HG03175 (cell line): ENCODE data around the gene RAB34.
A peak's percentile ranks its signal among the peaks of the same experiment; 100 is the strongest.
"Not testable (repeated sequence)": the region's sequence is repeated elsewhere in the genome, so short reads cannot be mapped to it uniquely, and the experiment has no call there.

ENCODE experiments used
- ATAC-seq: cut with Tn5 transposase; IDR thresholded peaks from one replicate; pipeline ENCODE4 v1.9.1; 2021; ENCODE audit warnings: mild to moderate bottlenecking, moderate library complexity; ENCODE audit not compliant: unreplicated experiment

Gene RAB34

DNA sequence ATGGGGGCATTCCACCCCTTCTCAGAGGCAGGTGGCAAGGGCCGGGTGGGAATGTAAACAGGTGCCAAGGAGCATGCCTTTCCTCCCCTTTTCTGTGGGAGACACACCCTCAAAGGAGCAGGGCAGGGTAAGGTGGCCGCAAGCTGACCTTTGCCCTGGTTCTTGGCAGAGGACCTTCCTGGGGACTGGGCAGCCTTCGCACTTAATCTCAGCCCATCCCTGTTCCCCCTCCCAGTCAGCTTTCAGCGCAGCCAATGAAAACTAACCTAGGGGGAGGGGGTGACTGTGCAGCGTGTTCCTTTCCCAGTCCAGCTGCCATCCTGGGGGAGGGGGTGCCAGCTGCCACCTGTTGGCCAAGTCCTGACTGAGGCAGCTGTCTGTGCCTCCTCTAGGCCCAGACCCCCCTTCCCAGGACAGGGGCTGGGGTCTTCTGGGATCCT lies 29.0 kb upstream of the RAB34 start:
- no peak for ATAC-seq

DNA sequence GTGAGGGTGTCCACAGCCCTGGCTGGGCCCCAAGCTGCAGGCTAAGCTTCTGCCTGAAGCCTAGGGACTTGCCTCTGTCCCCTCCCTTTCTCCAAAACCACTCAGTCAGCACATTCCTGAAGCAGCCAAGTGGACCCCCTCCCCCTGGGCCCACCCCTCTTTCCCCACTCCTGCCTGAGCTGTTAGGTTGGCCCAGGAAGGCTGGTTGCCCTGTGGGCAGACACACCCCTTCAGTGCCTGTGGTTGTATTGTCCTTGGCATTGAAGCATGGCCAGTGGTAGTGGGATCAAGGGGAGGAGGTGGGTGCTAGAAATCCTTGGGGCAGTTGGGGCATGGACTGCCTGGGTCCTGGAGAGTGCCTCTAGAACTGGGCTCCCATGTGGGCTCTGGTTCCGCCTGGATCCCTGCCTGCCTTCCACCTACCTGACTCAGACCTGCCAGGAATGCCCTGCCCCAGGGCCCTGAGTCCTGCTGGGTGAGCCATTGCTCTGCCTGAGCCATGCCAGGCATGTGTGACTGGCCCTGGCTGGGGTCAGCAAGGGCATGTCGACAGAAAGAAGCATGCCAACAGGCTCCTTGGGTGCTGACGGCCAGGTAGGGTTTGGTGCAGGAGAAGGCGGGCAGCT lies 28.2 kb upstream of the RAB34 start:
- ATAC-seq: no peak

GRCh38 chr17:28744972-28745785 lies 27.5 kb upstream of the RAB34 start:
- no peak for ATAC-seq

GRCh38 chr17:28744104-28744971 lies 26.7 kb upstream of the RAB34 start:
- peak; percentile 33 for ATAC-seq

- peak; percentile 72 for ATAC-seq
Observed at GRCh38 chr17:28743243-28744103, 25.8 kb upstream of the RAB34 start, which contains the start of gene TRAF4. Gene TRAF4, plus strand, starts transcription at chr17:28744011. Its CDS starts 102 bp downstream, at chr17:28744113.

GRCh38 chr17:28741358-28742349 lies 24.0 kb upstream of the RAB34 start:
- no peak for ATAC-seq

- ATAC-seq: no peak
Observed at GRCh38 chr17:28740406-28741357, 23.0 kb upstream of the RAB34 start.

GRCh38 chr17:28738680-28739384 lies 21.2 kb upstream of the RAB34 start:
- ATAC-seq: no peak

DNA sequence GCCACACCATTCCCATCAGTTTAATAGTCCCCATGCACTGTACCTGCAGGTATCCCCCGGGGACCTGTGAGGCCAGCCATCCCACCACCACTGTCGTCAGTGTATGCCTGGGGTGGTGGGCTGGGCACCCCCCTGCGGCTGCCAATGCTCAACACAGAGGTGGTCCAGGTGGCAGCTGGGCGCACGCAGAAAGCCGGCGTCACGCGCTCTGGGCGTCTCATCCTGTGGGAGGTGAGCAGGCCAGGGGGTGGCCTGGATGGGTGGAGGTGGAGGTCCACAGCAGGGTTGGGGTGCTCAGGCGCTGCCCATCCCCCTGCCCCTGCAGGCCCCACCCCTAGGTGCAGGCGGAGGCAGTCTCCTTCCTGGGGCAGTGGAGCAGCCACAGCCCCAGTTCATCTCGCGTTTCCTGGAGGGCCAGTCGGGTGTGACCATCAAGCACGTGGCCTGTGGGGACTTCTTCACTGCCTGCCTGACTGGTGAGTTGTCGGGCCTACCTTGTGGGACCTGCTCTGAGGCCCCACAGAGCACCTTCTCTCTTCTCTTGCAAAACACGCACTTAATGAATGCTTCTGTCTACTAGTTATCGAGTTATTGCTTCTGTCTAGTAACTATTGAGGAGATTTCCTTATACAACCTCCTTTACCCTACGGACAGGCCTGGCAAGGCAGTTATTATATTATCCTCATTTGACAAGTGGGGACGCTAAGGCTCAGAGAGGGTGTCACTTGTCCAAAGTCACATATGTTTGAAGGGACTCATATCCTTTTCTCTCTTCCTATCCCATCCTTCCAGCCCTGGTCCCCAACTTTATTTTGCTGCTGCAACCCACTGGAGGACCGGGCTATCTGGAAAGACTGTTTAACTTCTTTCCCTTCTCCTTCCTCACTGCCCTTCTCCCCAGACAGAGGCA lies 20.4 kb upstream of the RAB34 start:
- ATAC-seq: peak; percentile 73

DNA sequence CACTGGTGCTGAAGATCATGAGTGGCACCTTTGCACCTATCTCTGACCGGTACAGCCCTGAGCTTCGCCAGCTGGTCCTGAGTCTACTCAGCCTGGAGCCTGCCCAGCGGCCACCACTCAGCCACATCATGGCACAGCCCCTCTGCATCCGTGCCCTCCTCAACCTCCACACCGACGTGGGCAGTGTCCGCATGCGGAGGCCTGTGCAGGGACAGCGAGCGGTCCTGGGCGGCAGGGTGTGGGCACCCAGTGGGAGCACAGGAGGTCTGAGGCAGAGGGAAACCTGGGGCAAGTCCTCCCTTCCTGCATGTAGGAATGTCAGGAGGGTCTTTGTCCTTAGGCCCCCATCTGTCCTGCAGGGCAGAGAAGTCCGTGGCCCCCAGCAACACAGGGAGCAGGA lies 19.6 kb upstream of the RAB34 start:
- no peak for ATAC-seq

DNA sequence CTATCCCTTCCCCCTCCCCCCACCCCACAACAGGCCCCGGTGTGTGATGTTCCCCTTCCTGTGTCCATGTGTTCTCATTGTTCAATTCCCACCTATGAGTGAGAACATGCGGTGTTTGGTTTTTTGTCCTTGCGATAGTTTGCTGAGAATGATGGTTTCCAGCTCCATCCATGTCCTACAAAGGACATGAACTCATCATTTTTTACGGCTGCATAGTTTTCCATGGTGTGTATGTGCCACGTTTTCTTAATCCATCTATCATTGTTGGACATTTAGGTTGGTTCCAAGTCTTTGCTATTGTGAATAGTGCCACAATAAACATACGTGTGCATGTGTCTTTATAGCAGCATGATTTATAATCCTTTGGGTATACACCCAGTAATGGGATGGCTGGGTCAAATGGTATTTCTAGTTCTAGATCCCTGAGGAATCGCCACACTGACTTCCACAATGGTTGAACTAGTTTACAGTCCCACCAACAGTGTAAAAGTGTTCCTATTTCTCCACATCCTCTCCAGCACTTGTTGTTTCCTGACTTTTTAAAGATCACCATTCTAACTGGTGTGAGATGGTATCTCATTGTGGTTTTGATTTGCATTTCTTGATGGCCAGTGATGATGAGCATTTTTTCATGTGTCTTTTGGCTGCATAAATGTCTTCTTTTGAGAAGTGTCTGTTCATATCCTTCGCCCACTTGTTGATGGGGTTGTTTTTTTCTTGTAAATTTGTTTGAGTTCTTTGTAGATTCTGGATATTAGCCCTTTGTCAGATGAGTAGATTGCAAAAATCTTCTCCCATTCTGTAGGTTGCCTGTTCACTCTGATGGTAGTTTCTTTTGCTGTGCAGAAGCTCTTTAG lies 18.5 kb upstream of the RAB34 start:
- ATAC-seq: not testable (repeated sequence)

DNA sequence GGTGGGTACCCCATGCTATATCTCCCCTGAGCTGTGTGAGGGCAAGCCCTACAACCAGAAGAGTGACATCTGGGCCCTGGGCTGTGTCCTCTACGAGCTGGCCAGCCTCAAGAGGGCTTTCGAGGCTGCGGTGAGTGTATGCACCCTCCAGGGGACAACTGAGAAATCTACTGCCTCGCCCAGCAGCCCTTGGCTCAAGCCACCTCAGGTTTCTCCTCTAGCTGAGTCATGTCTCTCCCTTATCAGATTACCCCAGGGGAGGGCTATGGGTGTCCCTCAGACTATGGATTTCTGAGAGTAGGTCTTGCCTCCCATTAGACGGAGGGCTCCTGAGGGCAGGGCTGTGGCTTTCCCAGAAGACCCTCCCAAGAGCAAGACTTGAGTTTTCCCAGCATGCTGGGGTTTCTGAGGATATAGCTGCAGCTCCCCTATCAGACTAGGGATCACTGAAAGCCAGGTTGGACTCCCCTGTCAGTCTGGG lies 17.6 kb upstream of the RAB34 start:
- no peak for ATAC-seq

- no peak for ATAC-seq
Observed at GRCh38 chr17:28734712-28735241, 17.1 kb upstream of the RAB34 start.

- ATAC-seq: no peak
Observed at GRCh38 chr17:28733346-28733745, 15.7 kb upstream of the RAB34 start.

DNA sequence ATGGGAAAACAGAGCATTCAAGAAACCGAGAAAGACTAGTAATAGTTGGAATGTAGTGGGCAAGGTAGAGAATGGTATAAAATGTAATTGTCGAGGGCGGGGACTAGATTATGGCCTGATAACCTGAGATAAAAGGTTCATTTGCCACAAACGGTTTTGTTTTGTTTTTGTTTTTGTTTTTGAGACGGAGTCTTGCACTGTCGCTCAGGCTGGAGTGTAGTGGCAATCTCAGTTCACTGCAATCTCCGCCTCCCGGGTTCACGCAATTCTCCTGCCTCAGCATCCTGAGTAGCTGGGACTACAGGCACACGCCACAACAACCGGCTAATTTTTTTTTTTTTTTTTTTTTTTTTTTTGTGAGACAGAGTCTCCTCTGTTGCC lies 12.3 kb upstream of the RAB34 start:
- ATAC-seq: no peak
